GM12872 (cell line): ENCODE measurements around the gene SPTLC2.

ENCODE experiments used
- TF ChIP-seq, protein P1 (sequence below): IDR thresholded peaks from 3 replicates; pipeline ENCODE4 v1.5.1; 2011; ENCODE audit warnings: low read depth, mild to moderate bottlenecking, low read length, moderate library complexity; ENCODE audit not compliant: insufficient read depth

SPTLC2 gene

DNA sequence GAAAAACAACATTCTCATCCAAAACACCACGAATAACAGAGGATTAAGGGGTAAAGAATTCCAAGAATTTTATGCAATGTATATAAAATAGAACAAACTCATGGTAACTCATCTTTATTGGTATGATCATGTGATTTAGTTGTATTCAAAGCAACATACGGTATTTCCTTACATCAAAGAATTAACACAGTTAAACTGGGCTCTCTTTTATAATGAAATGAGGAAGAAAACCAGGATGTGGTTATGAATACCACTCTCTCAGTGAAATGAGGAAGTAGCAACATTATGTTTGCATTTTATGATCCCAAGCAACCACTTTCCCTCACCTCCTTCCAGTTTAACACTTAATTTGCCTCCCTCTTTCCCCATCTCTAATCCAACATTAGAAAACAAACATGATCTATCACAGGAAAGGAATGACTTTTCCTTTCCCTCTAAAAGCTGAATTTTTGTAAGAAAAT, 22.9 kb downstream of the SPTLC2 start:
- TF ChIP-seq, protein P1, sequence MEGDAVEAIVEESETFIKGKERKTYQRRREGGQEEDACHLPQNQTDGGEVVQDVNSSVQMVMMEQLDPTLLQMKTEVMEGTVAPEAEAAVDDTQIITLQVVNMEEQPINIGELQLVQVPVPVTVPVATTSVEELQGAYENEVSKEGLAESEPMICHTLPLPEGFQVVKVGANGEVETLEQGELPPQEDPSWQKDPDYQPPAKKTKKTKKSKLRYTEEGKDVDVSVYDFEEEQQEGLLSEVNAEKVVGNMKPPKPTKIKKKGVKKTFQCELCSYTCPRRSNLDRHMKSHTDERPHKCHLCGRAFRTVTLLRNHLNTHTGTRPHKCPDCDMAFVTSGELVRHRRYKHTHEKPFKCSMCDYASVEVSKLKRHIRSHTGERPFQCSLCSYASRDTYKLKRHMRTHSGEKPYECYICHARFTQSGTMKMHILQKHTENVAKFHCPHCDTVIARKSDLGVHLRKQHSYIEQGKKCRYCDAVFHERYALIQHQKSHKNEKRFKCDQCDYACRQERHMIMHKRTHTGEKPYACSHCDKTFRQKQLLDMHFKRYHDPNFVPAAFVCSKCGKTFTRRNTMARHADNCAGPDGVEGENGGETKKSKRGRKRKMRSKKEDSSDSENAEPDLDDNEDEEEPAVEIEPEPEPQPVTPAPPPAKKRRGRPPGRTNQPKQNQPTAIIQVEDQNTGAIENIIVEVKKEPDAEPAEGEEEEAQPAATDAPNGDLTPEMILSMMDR: no peak

DNA sequence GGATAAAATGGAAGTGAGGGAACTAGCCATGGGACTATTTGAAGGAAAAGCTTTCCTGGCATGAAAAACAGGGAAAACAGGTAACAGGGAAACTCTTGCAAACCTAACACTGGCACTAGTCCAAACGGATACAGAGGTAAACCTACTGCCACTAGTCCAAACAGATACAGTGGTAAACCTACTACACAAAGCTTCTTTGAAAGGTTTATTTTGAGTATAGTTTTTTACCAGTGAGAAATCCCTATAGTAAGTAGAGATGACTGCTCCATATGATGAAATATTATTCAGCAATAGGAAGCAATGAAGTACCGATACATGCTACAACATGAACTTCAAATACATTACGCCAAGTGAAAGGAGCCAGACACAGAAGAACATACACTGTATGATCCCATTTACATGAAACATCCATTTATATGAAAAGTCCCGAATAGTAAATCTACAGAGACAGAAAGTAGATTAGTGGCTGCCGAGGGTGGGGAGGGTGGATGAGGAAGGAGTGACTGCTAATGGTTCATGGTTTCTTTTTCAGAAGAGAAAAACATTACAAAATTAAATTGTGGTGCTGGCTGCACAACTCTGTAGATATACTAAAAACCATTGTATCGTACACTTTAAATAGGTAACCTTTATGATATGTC, 25.5 kb downstream of the SPTLC2 start:
- TF ChIP-seq, protein P1: no peak

DNA sequence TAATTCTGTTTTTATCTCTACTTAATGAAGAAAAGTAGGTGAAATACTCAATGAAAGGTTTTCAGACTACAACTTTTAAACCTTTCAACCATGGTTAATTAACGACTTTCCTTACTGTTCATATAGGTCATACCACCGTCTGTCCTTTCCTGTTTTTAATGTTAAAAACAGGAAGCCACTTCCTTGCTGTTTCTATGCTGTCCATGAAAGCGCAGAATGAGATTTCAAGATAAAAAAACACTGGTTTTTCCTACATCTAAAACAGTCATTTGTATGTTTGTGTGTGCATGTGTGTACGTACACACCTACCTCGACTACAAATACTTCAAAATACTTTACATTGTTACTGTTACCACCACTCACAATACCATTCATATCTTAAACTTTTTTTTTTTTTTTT, 27.3 kb downstream of the SPTLC2 start:
- TF ChIP-seq, protein P1: no peak

DNA sequence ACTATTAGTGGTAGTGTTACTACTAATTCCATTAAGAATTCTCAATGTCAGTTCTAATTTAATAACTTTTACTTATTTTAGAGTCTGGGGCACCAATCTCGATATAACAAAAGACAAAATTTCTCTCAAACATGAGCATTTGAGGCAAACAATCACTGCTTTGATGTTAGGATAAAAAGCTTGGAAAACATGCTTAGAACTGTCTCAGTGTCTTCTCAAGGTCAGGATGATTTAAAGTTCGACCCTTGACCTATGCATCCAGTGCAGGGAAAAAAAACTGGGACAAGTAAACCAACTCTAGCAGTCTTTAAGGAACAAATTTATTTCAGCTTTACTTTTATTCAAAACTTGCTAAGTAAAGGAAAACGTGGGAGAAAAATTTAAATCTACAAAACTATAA, 31.1 kb downstream of the SPTLC2 start:
- TF ChIP-seq, protein P1: no peak

DNA sequence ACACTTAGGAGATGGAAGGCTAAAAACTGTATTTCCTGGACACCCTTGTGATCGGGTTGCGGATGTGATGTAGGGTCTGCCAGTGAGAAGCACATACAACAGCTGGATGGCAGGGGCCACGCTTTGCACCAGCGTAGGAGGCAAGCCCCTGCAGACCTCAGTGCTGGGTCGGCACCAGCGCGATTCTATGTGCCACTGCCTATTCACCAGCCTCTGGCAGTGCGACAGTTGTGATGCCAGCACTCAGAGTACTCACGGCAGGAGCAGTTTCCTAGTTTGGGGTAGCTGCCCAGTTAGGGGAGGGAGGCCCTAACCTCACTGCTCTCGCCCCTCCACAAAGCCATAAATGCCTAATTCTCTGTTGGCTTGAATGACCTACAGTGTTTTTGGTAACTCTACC, 31.6 kb downstream of the SPTLC2 start:
- TF ChIP-seq, protein P1: no peak

DNA sequence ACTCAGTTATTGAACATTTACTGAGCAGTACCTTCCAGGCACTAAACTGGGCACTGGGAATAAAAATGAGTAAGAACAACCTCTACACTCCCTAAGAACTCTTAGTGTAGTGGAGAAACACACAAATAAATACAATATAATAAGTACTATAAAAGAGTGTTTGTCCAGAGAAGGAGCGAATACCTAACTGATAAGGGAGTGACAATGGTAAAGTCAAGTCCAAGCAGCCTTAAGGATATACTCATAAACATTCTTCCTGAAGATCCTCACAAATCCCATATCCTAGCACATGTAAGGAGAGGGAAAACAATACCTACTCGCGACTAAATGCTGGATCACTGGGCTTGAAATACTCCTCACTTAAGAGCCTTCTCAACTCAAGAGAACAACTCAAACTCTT, 32.8 kb downstream of the SPTLC2 start:
- TF ChIP-seq, protein P1: no peak

DNA sequence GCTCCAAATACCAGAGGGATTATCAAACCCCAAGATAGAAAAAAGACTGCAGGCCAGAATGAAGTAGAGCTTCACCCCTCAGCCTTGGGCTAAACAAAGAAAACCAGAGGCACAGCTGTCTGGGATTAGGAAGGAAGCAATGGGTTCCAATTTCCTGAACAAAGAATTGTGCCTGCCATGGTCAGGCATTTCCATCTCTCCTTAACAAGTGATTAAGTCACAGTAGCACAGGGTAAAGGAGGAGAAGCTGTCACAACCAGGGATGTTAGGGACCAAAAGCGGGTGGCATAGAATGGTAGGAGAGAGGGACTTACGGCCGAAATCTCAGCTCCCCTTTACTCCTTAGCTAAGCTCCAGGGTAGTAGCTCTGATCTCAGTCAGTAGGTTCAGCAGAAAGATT, 33.9 kb downstream of the SPTLC2 start:
- TF ChIP-seq, protein P1: no peak
